Coronary artery (tissue), 2 donors: Measurements from ENCODE around the gene ANO1.
A peak's percentile ranks its signal among the peaks of the same experiment; 100 is the strongest.

ENCODE experiments used
- DNase-seq: peaks from one replicate; pipeline ENCODE4 v3.0.0-alpha.2; 2017; ENCODE audit warnings: low spot score
- H3K27ac ChIP-seq, 2 donors: fragments of 200-600 bp; sonication (generic); one replicate each; pipeline ENCODE4 v1.5.1; 2016 to 2019
- H3K4me3 ChIP-seq: fragments of 200-600 bp; sonication (generic); 2 replicates; pipeline ENCODE4 v1.5.1; 2016; ENCODE audit warnings: mild to moderate bottlenecking, moderate library complexity
- CTCF ChIP-seq: fragments of 200-600 bp; sonication (generic); IDR thresholded peaks from one replicate; pipeline ENCODE4 v1.5.1; 2019; ENCODE audit warnings: antibody characterized with exemption

Gene ANO1

DNA sequence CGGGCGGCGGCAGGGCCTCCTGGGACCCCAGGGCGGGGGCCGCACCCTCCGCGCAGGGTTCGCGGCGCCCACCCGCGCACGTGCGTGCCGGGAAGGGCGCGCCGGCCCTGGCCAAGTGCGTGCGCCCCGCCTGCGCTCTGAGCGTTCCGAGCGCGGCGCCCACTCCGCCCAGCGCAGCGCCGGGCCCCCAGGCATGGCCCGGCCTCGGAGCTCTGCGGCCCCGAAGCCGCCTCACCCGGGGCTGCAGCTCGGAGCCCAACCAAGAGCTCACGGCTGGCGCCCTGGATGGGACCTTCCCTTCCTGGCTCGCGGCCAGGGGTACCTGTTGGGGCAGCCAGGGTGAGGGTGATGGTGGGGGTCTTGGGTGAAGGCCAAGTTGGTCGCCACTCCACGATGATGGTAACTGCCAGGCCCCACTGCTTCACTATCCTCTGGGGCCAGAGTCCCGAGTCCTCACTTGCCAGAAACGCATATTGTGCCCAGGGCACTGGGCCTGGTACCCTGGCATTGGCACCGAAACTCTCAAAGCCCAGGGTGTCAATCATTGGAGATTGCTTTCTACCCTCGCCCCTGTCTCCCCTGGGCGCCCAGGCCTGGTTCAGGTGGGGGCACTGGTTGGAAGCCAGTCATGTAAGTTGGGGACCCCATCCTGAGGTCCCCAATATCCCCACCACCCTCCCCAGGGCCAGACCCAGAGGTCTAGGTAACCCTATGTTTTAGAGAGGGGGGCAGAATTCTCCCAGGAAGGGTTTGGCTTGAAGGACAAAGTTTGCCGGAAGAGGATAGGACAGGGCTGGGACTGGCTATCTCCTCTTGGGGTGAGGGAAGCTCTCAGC lies 882 bp downstream of the ANO1 start:
- TF ChIP-seq CTCF = no peak
- H3K4me3 ChIP-seq = peak overlapping the region; percentile 80
- peak overlapping the region; percentile 57 to 90 for H3K27ac ChIP-seq
- no peak for DNase-seq

DNA sequence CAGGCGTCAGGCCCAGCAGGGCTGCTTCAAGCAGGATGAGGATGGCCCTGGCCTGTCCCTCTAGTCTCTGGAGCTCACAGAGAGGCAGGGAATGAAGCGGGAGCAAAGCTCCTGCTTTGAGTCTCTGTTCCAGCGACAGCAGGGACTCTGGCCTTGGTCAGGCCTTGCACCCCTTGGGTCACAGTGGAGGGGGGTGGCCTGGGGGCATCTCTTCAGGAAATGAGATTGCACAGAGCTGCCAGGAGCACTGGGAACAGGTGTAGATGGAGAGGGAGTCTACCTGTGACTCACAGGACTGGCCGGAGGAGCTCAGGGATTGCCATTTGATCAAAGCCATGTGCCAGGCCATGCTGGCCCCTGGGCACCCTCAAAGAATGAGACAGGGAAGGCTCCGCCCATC lies 1.6 kb downstream of the ANO1 start:
- Histone ChIP-seq H3K27ac (peak overlapping the region; percentile 57 to 90), H3K4me3 (peak overlapping the region; percentile 80)
- no peak for TF ChIP-seq CTCF
- DNase-seq = no peak

DNA sequence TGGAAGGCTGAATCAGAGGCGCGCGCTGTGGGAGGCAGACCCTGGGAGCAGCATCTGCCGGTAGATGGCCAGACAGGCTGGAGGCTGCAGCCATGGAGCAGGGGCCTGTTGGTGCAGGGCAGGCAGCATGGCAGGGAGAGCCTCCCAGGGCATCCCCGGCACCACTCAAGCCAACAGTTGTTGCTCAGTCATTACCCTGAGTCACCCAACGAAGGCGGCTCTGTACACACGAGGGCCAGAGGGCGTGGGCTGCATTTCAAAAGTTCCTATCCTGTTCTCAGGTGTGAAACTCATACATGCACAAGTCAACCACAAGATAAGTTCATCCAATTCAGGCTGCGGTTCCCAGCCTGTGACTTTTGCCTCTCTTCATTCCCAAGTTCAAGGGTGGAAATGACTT lies 2.6 kb downstream of the ANO1 start:
- no peak for DNase-seq
- H3K27ac ChIP-seq = peak overlapping the region in 1 of 2 donors; percentile 90
- no peak overlapping the region for H3K4me3 ChIP-seq
- no peak for TF ChIP-seq CTCF

DNA sequence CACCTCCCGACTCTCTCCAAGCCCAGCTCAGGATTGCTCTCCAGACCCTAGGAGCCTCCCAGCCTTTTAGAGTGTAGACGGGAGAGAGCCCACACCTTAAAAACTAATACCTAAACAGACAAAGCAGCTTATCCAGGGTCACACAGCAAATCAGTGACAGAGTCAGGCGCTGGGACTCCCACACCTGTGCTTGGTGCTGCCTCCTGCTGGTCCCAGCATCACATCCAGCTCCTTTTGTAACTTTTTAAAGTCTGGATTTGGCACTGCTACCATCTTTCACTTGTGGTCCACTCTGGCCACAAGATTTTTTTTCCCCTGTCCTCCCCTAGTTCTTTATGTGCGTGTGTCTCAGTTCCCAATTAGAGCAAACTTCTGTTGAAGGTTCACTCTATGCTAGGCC lies 4.7 kb downstream of the ANO1 start:
- no peak for TF ChIP-seq CTCF
- DNase-seq = no peak
- H3K27ac ChIP-seq = no peak overlapping the region
- no peak overlapping the region for H3K4me3 ChIP-seq

DNA sequence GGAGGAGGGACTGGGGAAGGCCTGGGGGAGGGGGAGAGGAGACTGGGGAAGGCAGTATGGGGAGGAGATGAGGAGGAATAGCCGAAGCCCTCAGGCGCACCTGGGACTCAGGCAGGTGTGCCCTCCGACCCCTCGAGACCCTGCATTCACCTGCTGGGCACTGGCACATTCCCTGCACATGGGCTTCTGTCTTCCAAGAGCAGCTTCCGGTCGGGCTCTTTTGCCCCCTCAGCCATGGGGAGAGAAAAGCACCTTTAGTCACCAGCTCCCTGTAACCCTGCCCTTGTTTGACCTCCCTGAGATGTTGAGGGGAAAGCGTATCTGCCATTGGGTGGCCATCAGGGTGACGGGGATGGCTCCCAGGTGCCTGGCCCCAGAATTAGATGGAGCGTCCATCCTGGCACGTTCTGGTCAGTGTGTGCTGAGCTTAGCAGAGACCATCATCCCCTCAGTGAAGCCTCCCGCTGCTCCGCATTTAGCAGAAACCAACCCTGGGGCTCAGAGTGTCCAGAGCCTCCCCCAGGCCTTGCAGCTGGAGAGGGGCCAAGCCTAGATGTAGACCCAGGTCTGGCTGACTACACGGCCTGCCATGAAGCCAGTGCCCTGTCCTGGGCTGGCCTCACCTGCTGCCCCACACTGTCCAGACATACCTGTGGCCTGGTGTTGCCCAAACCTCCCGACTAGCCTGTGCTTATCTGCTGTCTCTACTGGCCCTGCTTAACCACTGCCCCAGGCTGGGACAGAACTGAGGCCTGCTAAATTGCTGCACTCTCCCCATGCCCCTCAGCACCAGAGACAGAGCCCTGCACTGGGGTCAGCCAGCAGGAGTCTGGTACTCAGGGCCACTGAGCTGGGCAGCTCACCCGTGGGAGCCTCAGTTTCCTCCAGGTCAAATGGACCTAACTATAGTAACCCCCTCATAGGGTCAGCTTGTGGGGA lies 6.2 kb downstream of the ANO1 start:
- H3K27ac ChIP-seq = peak overlapping the region in 1 of 2 donors; percentile 58
- H3K4me3 ChIP-seq = no peak overlapping the region
- DNase-seq = no peak
- TF ChIP-seq CTCF = no peak

DNA sequence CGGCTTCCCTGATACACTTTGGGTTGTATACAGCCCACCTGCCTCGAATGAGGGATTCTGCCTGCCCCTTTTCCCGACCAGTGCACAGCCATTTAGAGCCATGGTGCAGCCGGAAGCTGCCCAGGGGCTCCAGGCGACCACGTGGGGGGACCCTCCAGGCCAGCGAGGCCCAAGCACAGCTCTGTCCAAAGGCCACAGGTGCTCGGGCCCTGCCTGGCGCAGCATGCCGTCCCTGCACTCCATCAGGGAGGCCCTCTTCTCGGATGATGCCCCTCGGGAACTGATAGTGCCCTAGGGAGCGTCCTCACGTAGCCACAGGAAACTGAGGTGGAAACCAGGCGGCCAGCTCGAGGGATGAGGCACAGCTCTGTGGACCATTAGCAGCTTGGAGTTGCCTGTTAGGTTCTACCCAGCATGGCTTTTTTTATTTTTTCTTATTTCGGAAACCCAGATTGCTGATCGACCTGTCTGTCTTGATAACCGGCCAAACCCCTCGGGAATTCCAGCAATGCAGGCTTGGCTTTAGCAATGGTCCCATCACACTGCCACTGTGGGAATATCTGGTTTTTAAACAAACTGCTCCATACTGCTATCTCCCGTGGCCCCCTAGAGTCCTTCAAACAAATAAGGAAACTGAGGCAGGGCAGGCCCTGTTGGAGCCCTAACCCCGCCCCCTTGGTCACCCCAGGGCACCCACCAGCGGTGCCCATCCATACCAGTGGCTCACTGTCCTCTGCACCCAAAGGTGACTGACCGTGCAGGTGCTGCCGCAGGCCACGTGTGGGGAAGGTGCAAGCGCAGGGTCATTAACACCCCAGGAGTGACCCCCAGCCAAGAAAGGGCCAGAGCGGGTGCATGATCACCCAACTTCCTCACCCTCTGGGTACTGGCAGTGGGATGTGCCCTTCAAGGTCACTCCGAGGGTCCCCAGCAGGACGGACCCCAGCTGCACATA lies 8.0 kb downstream of the ANO1 start:
- peak overlapping the region; percentile 6 to 58 for H3K27ac ChIP-seq
- no peak for TF ChIP-seq CTCF
- DNase-seq = no peak

More for the DNA sequence above, 8.0 kb downstream of the ANO1 start:
- H3K4me3 ChIP-seq = peak overlapping the region; percentile 21
